SK-N-MC (cell line): Measurements from ENCODE around the gene RBM39.
"Not testable (repeated sequence)": the region's sequence is repeated elsewhere in the genome, so short reads cannot be mapped to it uniquely, and the experiment has no call there.

Experiments used
- EZH2 ChIP-seq: fragments of 200-600 bp; sonication (generic); IDR thresholded peaks from one replicate; pipeline ENCODE4 v1.6.1; 2017; ENCODE audit warnings: antibody characterized with exemption
- FOXP2 ChIP-seq: optimal IDR thresholded peaks from 2 replicates; pipeline ENCODE3; 2011; ENCODE audit warnings: mild to moderate bottlenecking, moderate library complexity; ENCODE audit not compliant: insufficient read depth; ENCODE audit errors: extremely low read length, control extremely low read depth
- POLR2AphosphoS5 ChIP-seq: IDR thresholded peaks from 2 replicates; pipeline ENCODE4 v1.6.1; 2012; ENCODE audit warnings: mild to moderate bottlenecking, low read depth, low read length, borderline replicate concordance

DNA sequence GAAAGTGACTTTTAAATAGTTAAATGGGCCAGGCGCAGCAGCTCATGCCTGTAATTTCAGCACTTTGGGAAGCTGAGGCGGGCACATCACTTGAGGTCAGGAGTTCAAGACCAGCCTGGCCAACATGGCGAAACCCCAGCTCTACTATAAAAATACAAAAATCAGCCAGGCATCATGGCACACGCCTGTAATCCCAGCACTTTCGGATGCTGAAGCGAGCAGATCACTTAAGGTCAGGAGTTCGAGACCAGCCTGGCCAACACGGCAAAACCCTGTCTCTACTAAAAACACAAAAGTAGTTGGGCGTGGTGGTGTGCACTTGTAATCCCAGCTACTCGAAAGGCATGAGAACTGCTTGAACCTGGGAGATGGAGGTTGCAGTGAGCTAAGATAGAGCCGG, 36.2 kb downstream of the RBM39 start:
- not testable (repeated sequence) for TF ChIP-seq EZH2, FOXP2
- TF ChIP-seq POLR2AphosphoS5: 0 out of 2 replicates have a peak, but pooled peaks have one; percentile 28
